ENCODE data around the gene RFXANK. TPM values are rescaled to one million over a fixed set of nuclear protein-coding genes. Genes with fewer than 3 reads are reported as not detected.

The RFXANK gene
- total RNA-seq, 1 donor from 2014 or later: 31.2 TPM

DNA sequence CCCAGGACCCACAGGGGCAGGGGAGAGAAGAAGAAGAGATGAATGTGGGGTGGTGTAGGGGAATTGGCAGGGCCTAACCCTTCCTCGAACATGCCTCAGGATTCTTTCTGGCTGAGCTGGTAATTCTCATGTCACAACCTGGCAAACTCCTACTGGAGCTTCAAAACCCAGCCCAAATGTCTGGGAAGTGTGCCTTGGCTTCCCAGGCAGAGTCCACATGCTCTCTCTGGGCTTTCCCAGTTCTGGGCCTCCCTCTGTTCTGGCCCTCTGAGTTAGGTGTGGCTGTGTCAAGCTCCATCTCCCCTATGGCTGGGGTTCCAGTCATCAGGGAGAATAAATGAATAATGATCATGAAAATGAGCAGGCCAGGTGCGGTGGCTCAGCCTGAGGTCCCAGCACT is 42.6 kb upstream of the RFXANK start:
- no peak overlapping the region for H3K4me2 ChIP-seq
- H4K20me1 ChIP-seq (ENCODE audit: low read depth): no peaks in the 10 kb centered on the region
- Mint-ChIP-seq H3K4me1 (no peaks in the 10 kb centered on the region), H3K4me3 (no peak overlapping the region), H3K9me3 (no peaks in the 10 kb centered on the region), H3K36me3 (no peaks in the 10 kb centered on the region), H3K27ac (no peak overlapping the region), H3K27me3 (ENCODE audit: insufficient read depth, low read depth) (peaks cover 6% of the 10 kb centered on the region)
- H3K27ac ChIP-seq: no peak overlapping the region
- H3K36me3 ChIP-seq: no peaks in the 10 kb centered on the region
- no peaks in the 10 kb centered on the region for H3K4me1 ChIP-seq
- DNase-seq (ENCODE audit: low spot score): no peak
- no peak overlapping the region for H2AFZ ChIP-seq (replicated peaks)
- no peak overlapping the region for H3K9ac ChIP-seq
- no peaks in the 10 kb centered on the region for H3F3A ChIP-seq (ENCODE audit: low read depth)
- H3K9me3 ChIP-seq (ENCODE audit: low read depth): no peaks in the 10 kb centered on the region
- H3K4me3 ChIP-seq: no peak overlapping the region
- H3K79me2 ChIP-seq (ENCODE audit: low read depth): no peaks in the 10 kb centered on the region
- TF ChIP-seq EZH2 (IDR thresholded peaks at IDR 0.05): no peak
- no peak for TF ChIP-seq EZH2phosphoT487 (IDR thresholded peaks at IDR 0.05)
- TF ChIP-seq, protein P1, sequence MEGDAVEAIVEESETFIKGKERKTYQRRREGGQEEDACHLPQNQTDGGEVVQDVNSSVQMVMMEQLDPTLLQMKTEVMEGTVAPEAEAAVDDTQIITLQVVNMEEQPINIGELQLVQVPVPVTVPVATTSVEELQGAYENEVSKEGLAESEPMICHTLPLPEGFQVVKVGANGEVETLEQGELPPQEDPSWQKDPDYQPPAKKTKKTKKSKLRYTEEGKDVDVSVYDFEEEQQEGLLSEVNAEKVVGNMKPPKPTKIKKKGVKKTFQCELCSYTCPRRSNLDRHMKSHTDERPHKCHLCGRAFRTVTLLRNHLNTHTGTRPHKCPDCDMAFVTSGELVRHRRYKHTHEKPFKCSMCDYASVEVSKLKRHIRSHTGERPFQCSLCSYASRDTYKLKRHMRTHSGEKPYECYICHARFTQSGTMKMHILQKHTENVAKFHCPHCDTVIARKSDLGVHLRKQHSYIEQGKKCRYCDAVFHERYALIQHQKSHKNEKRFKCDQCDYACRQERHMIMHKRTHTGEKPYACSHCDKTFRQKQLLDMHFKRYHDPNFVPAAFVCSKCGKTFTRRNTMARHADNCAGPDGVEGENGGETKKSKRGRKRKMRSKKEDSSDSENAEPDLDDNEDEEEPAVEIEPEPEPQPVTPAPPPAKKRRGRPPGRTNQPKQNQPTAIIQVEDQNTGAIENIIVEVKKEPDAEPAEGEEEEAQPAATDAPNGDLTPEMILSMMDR (IDR thresholded peaks at IDR 0.05): no peak
- no peaks in the 10 kb centered on the region for H3K27me3 ChIP-seq

DNA sequence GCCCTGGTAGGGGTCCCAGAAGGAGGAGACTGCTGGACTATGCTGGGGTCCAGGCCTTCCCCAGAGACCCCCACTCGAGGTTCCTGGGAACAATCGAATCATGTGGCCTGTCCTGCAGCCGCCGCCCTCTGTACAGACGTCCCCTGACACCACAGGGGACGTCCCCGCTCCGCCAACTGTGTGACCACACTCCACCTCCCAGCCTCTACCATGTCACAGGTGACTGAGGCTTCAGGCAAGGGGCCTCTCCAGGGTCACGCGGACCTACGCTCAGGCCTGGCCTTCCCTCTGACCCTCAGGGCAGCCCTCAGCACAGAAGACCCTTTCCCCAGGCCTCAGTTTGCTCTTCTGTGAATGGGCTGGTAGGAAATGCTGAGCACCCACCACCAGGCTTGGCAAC is 40.6 kb upstream of the RFXANK start:
- no peak overlapping the region for H3K4me3 ChIP-seq

DNA sequence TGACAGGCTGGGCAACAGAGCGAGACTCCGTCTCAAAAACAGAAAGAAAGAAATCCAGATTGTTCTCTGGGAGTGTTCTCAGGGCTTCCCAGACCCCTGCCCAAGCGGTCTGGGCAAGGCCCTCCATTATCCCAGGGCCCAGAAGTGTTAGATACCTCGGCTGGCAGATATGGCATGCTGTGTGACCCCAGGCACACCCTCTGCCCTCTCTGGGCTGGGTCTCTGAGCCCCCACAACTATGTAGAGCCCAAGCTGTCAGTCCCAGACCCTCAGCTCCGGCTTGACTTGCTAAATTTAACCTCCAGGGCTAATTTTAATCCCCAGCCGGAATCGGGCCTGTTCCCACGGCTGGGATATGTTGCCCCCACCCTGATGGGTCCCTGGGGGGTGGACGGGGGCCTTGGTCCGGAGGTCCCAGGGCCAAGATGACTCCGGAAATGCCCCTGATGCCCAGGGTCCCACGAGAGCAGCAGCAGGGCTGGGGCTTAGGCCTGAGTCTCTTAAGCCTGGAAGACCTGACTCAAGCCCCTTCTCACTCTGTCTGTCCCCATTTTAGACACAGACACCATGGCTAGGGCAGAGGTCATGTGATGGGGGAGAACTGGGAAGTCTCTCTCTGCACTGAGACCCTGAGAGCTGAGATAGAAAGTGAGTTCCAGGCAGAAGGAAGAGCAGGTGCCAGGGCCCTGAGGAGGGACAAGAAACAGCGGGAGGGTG is 39.2 kb upstream of the RFXANK start:
- DNase-seq (ENCODE audit: low spot score): no peak
- Mint-ChIP-seq H3K4me3 (no peak overlapping the region), H3K27ac (no peak overlapping the region), H3K36me3 (no peaks in the 10 kb centered on the region), H3K4me1 (no peaks in the 10 kb centered on the region), H3K27me3 (ENCODE audit: insufficient read depth, low read depth) (peaks cover 6% of the 10 kb centered on the region), H3K9me3 (no peaks in the 10 kb centered on the region)
- Histone ChIP-seq H4K20me1 (ENCODE audit: low read depth) (no peaks in the 10 kb centered on the region), H3K9me3 (ENCODE audit: low read depth) (no peaks in the 10 kb centered on the region), H3K27me3 (no peaks in the 10 kb centered on the region), H3K4me2 (no peak overlapping the region), H3K36me3 (no peaks in the 10 kb centered on the region), H3K27ac (no peak overlapping the region), H3K79me2 (ENCODE audit: low read depth) (no peaks in the 10 kb centered on the region), H2AFZ (replicated peaks) (no peak overlapping the region), H3F3A (ENCODE audit: low read depth) (no peaks in the 10 kb centered on the region), H3K4me1 (no peaks in the 10 kb centered on the region), H3K9ac (no peak overlapping the region), H3K4me3 (no peak overlapping the region)
- TF ChIP-seq EZH2 (IDR thresholded peaks at IDR 0.05): no peak
- TF ChIP-seq, protein P1 (IDR thresholded peaks at IDR 0.05): no peak
- TF ChIP-seq EZH2phosphoT487 (IDR thresholded peaks at IDR 0.05): no peak

More for the DNA sequence above, 40.6 kb upstream of the RFXANK start:
- Histone ChIP-seq H4K20me1 (ENCODE audit: low read depth) (no peaks in the 10 kb centered on the region), H3K4me2 (no peak overlapping the region), H3K9me3 (ENCODE audit: low read depth) (no peaks in the 10 kb centered on the region), H3K27me3 (no peaks in the 10 kb centered on the region), H3K36me3 (no peaks in the 10 kb centered on the region), H3K27ac (no peak overlapping the region), H2AFZ (replicated peaks) (no peak overlapping the region), H3K4me1 (no peaks in the 10 kb centered on the region), H3K9ac (no peak overlapping the region), H3K79me2 (ENCODE audit: low read depth) (no peaks in the 10 kb centered on the region), H3F3A (ENCODE audit: low read depth) (no peaks in the 10 kb centered on the region)
- Mint-ChIP-seq H3K27me3 (ENCODE audit: insufficient read depth, low read depth) (peaks cover 6% of the 10 kb centered on the region), H3K36me3 (no peaks in the 10 kb centered on the region), H3K4me1 (no peaks in the 10 kb centered on the region), H3K4me3 (no peak overlapping the region), H3K9me3 (no peaks in the 10 kb centered on the region), H3K27ac (no peak overlapping the region)
- no peak for TF ChIP-seq EZH2phosphoT487 (IDR thresholded peaks at IDR 0.05)
- TF ChIP-seq, protein P1 (IDR thresholded peaks at IDR 0.05): no peak
- no peak for TF ChIP-seq EZH2 (IDR thresholded peaks at IDR 0.05)
- DNase-seq (ENCODE audit: low spot score): no peak

All from neural progenitor cell (in vitro differentiated cells).